ENCODE data around the gene SERPINB12.

- TF ChIP-seq POLR2A (IDR thresholded peaks at IDR 0.05; ENCODE audit: low read length) (no peak), GATA1 (IDR thresholded peaks at IDR 0.05; ENCODE audit: low read depth, low read length) (no peak)
These were observed 61.2 kb downstream of the SERPINB12 start for GRCh38 chr18:63603355-63603754.

Data from erythroblast (primary cell).